ENCODE measurements around the gene NUCB1. TPM values are rescaled to one million over a fixed set of nuclear protein-coding genes. Genes with fewer than 3 reads are reported as not detected.

The NUCB1 gene
- total RNA-seq, 1 experiment from 2014 or later = 153 TPM

DNA sequence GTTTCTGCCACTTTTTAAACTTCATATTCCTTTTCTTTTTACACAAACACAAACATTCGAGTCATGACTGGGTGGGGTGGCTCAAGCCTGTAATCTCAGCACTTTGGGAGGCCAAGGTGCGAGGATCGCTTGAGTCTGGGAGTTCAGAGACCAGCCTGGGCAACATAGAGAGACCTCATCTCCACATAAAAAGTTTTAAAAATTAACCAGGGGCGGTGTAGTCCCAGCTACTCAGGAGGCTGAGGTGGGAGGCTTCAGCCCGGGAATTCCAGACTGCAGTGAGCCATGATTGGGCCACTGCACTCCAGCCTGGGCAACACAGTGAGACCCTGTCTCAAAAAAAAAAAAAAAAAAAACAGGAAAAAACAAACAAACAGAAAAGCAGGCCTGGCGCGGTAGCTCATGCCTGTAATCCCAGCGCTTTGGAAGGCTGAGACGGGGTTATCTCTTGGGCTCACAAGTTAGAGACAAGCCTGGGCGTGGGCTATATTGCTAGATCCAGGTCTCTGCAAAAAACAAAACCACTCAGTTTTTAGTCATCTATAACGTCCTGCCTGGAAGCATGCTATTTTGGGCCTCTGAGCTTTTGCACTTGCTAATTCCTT is 54.0 kb downstream of the NUCB1 start (continued):
- TF ChIP-seq, protein P1, sequence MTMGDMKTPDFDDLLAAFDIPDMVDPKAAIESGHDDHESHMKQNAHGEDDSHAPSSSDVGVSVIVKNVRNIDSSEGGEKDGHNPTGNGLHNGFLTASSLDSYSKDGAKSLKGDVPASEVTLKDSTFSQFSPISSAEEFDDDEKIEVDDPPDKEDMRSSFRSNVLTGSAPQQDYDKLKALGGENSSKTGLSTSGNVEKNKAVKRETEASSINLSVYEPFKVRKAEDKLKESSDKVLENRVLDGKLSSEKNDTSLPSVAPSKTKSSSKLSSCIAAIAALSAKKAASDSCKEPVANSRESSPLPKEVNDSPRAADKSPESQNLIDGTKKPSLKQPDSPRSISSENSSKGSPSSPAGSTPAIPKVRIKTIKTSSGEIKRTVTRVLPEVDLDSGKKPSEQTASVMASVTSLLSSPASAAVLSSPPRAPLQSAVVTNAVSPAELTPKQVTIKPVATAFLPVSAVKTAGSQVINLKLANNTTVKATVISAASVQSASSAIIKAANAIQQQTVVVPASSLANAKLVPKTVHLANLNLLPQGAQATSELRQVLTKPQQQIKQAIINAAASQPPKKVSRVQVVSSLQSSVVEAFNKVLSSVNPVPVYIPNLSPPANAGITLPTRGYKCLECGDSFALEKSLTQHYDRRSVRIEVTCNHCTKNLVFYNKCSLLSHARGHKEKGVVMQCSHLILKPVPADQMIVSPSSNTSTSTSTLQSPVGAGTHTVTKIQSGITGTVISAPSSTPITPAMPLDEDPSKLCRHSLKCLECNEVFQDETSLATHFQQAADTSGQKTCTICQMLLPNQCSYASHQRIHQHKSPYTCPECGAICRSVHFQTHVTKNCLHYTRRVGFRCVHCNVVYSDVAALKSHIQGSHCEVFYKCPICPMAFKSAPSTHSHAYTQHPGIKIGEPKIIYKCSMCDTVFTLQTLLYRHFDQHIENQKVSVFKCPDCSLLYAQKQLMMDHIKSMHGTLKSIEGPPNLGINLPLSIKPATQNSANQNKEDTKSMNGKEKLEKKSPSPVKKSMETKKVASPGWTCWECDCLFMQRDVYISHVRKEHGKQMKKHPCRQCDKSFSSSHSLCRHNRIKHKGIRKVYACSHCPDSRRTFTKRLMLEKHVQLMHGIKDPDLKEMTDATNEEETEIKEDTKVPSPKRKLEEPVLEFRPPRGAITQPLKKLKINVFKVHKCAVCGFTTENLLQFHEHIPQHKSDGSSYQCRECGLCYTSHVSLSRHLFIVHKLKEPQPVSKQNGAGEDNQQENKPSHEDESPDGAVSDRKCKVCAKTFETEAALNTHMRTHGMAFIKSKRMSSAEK (CRISPR knock-in tag; IDR thresholded peaks at IDR 0.05; ENCODE audit: borderline replicate concordance) = no peak
- no peak for TF ChIP-seq CREB1 (CRISPR knock-in tag; IDR thresholded peaks at IDR 0.05)
- no peak for TF ChIP-seq SMAD4 (CRISPR knock-in tag; IDR thresholded peaks at IDR 0.05)
- TF ChIP-seq, protein P2, sequence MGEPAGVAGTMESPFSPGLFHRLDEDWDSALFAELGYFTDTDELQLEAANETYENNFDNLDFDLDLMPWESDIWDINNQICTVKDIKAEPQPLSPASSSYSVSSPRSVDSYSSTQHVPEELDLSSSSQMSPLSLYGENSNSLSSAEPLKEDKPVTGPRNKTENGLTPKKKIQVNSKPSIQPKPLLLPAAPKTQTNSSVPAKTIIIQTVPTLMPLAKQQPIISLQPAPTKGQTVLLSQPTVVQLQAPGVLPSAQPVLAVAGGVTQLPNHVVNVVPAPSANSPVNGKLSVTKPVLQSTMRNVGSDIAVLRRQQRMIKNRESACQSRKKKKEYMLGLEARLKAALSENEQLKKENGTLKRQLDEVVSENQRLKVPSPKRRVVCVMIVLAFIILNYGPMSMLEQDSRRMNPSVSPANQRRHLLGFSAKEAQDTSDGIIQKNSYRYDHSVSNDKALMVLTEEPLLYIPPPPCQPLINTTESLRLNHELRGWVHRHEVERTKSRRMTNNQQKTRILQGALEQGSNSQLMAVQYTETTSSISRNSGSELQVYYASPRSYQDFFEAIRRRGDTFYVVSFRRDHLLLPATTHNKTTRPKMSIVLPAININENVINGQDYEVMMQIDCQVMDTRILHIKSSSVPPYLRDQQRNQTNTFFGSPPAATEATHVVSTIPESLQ (CRISPR knock-in tag; IDR thresholded peaks at IDR 0.05) = no peak
- no peak for TF ChIP-seq SOX15 (CRISPR knock-in tag; IDR thresholded peaks at IDR 0.05)
- no peak for TF ChIP-seq E2F4 (CRISPR knock-in tag; IDR thresholded peaks at IDR 0.05; ENCODE audit: borderline replicate concordance, low read depth)

- peak; percentile 99 for DNase-seq (ENCODE audit: low spot score)
- H3K9me3 Mint-ChIP-seq = no peaks in the 10 kb centered on the region
- ChIA-PET POLR2A (interaction anchor here (0.5 to 1.5 kb wide), 4 partner anchors 12 to 196 kb away, joined by 3 to 5 read pairs (median 4); no protein-coding TSS in a partner anchor), CTCF (interaction anchor here (0.6 to 2.1 kb wide), 8 partner anchors 9 to 191 kb away, joined by 3 to 11 read pairs (median 4); partner anchors contain the start of gene RUVBL2)
- H3K27me3 Mint-ChIP-seq (ENCODE audit: low read depth) = peaks cover 15% of the 10 kb centered on the region
- peak; percentile 81 for ATAC-seq
- peaks cover 37% of the 10 kb centered on the region for H3K36me3 Mint-ChIP-seq
- peak within 1 kb of the TSS; percentile 86 for H3K4me3 Mint-ChIP-seq
- H3K4me1 Mint-ChIP-seq = peaks cover 18% of the 10 kb centered on the region
- peak within 1 kb of the TSS; percentile 96 for H3K27ac Mint-ChIP-seq
- TF ChIP-seq ATF2 (CRISPR knock-in tag; IDR thresholded peaks at IDR 0.05; ENCODE audit: borderline replicate concordance, low read depth) (no peak), MXD4 (CRISPR knock-in tag; IDR thresholded peaks at IDR 0.05; ENCODE audit: borderline replicate concordance) (no peak), GABPB1 (CRISPR knock-in tag; IDR thresholded peaks at IDR 0.05) (no peak), NR2C2 (CRISPR knock-in tag; IDR thresholded peaks at IDR 0.05) (0 out of 2 replicates have a peak, but pooled peaks have one; percentile 20), TEAD1 (CRISPR knock-in tag; IDR thresholded peaks at IDR 0.05) (peak; percentile 58), FOXK1 (CRISPR knock-in tag; IDR thresholded peaks at IDR 0.05) (peak; percentile 92), USF2 (CRISPR knock-in tag; IDR thresholded peaks at IDR 0.05) (peak; percentile 100), ZNF512 (CRISPR knock-in tag; IDR thresholded peaks at IDR 0.05; ENCODE audit: borderline replicate concordance) (no peak), FOXP1 (CRISPR knock-in tag; IDR thresholded peaks at IDR 0.05; ENCODE audit: borderline replicate concordance) (no peak)
- TF ChIP-seq, protein P1 (CRISPR knock-in tag; IDR thresholded peaks at IDR 0.05; ENCODE audit: borderline replicate concordance) = no peak
- TF ChIP-seq, protein P3, sequence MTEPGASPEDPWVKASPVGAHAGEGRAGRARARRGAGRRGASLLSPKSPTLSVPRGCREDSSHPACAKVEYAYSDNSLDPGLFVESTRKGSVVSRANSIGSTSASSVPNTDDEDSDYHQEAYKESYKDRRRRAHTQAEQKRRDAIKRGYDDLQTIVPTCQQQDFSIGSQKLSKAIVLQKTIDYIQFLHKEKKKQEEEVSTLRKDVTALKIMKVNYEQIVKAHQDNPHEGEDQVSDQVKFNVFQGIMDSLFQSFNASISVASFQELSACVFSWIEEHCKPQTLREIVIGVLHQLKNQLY (CRISPR knock-in tag; IDR thresholded peaks at IDR 0.05) = no peak
Measured at GRCh38 chr19:48954595-48955307, 54.6 kb downstream of the NUCB1 start, which contains the start of gene BAX. BAX (plus strand) TSS chr19:48954875; CDS start chr19:48954929, 54 bp downstream.

Measured in WTC11 (cell line).